GM21526 (cell line): Measurements from ENCODE around the gene GAPVD1.
"Not testable (repeated sequence)": the region's sequence is repeated elsewhere in the genome, so short reads cannot be mapped to it uniquely, and the experiment has no call there.

ENCODE experiments used
- ATAC-seq: cut with Tn5 transposase; IDR thresholded peaks from one replicate; pipeline ENCODE4 v1.9.1; 2021; ENCODE audit warnings: moderate library complexity; ENCODE audit not compliant: unreplicated experiment, low FRiP score

GAPVD1 gene

GRCh38 chr9:125243792-125244260 is 17.8 kb upstream of the GAPVD1 start:
- no peak for ATAC-seq

GRCh38 chr9:125246261-125246667 is 15.4 kb upstream of the GAPVD1 start:
- no peak for ATAC-seq

GRCh38 chr9:125254231-125254630 is 7.4 kb upstream of the GAPVD1 start:
- ATAC-seq, result no peak

GRCh38 chr9:125255781-125256391 is 5.7 kb upstream of the GAPVD1 start:
- ATAC-seq, result no peak

- ATAC-seq, result no peak
Observed at GRCh38 chr9:125258160-125258785, 3.4 kb upstream of the GAPVD1 start.

- no peak for ATAC-seq
Observed at GRCh38 chr9:125258832-125259534, 2.6 kb upstream of the GAPVD1 start.

- ATAC-seq, result no peak
Observed at GRCh38 chr9:125260561-125260960, 1.1 kb upstream of the GAPVD1 start.

- ATAC-seq, result peak; percentile 12
Observed at GRCh38 chr9:125262294-125262991, 817 bp downstream of the GAPVD1 start.

- not testable (repeated sequence) for ATAC-seq
Observed at GRCh38 chr9:125264068-125264467, 2.4 kb downstream of the GAPVD1 start.

GRCh38 chr9:125268394-125269013 is 6.9 kb downstream of the GAPVD1 start:
- ATAC-seq, result no peak

GRCh38 chr9:125269014-125269397 is 7.4 kb downstream of the GAPVD1 start:
- ATAC-seq, result no peak

GRCh38 chr9:125271081-125271480 is 9.5 kb downstream of the GAPVD1 start:
- ATAC-seq, result no peak

GRCh38 chr9:125272697-125273096 is 11.1 kb downstream of the GAPVD1 start:
- ATAC-seq, result no peak

GRCh38 chr9:125276771-125277170 is 15.1 kb downstream of the GAPVD1 start:
- no peak for ATAC-seq

GRCh38 chr9:125277411-125277810 is 15.8 kb downstream of the GAPVD1 start:
- no peak for ATAC-seq

- no peak for ATAC-seq
Observed at GRCh38 chr9:125280945-125281344, 19.3 kb downstream of the GAPVD1 start.

- no peak for ATAC-seq
Observed at GRCh38 chr9:125284855-125285254, 23.2 kb downstream of the GAPVD1 start.

- not testable (repeated sequence) for ATAC-seq
Observed at GRCh38 chr9:125286935-125287433, 25.4 kb downstream of the GAPVD1 start.

GRCh38 chr9:125293134-125293533 is 31.5 kb downstream of the GAPVD1 start:
- ATAC-seq, result no peak

GRCh38 chr9:125295657-125296056 is 34.0 kb downstream of the GAPVD1 start:
- ATAC-seq, result no peak
